HEK293T (cell line): ENCODE measurements around the gene C11orf97.

ENCODE experiments used
- BHLHE40 ChIP-seq: fragments of 450-650 bp; IDR thresholded peaks from 2 replicates; pipeline ENCODE4 v1.6.1; 2016; ENCODE audit warnings: mild to moderate bottlenecking, moderate library complexity, borderline replicate concordance
- CTBP1 ChIP-seq: fragments of 450-650 bp; IDR thresholded peaks from 2 replicates; pipeline ENCODE4 v1.6.1; 2016; ENCODE audit warnings: borderline replicate concordance
- ELF4 ChIP-seq: fragments of 450-650 bp; IDR thresholded peaks from 2 replicates; pipeline ENCODE4 v1.6.1; 2017; ENCODE audit warnings: antibody characterized with exemption
- FOXA1 ChIP-seq: fragments of 450-650 bp; IDR thresholded peaks from 2 replicates; pipeline ENCODE4 v1.6.1; 2016; ENCODE audit warnings: mild to moderate bottlenecking
- FOXK2 ChIP-seq: fragments of 450-650 bp; IDR thresholded peaks from 2 replicates; pipeline ENCODE4 v1.6.1; 2016; ENCODE audit warnings: mild to moderate bottlenecking
- FOXM1 ChIP-seq: fragments of 450-650 bp; IDR thresholded peaks from 2 replicates; pipeline ENCODE4 v1.6.1; 2017; ENCODE audit warnings: mild to moderate bottlenecking, borderline replicate concordance
- HDGF ChIP-seq: fragments of 450-650 bp; IDR thresholded peaks from 2 replicates; pipeline ENCODE4 v1.6.1; 2017; ENCODE audit warnings: antibody characterized with exemption, borderline replicate concordance
- NFRKB ChIP-seq: fragments of 450-650 bp; IDR thresholded peaks from 2 replicates; pipeline ENCODE4 v1.6.1; 2016; ENCODE audit warnings: mild to moderate bottlenecking, moderate library complexity
- SP1 ChIP-seq: fragments of 450-650 bp; IDR thresholded peaks from 2 replicates; pipeline ENCODE4 v1.6.1; 2017
- SUZ12 ChIP-seq: fragments of 450-650 bp; IDR thresholded peaks from 2 replicates; pipeline ENCODE4 v1.6.1; 2016; ENCODE audit warnings: mild to moderate bottlenecking
- TARDBP ChIP-seq: fragments of 450-650 bp; IDR thresholded peaks from 2 replicates; pipeline ENCODE4 v1.6.1; 2016
- ZNF384 ChIP-seq: fragments of 450-650 bp; IDR thresholded peaks from 2 replicates; pipeline ENCODE4 v1.6.1; 2016
- TF ChIP-seq, protein P1 (sequence below): fragments of 450-650 bp; IDR thresholded peaks from 2 replicates; pipeline ENCODE4 v1.6.1; 2016

DNA sequence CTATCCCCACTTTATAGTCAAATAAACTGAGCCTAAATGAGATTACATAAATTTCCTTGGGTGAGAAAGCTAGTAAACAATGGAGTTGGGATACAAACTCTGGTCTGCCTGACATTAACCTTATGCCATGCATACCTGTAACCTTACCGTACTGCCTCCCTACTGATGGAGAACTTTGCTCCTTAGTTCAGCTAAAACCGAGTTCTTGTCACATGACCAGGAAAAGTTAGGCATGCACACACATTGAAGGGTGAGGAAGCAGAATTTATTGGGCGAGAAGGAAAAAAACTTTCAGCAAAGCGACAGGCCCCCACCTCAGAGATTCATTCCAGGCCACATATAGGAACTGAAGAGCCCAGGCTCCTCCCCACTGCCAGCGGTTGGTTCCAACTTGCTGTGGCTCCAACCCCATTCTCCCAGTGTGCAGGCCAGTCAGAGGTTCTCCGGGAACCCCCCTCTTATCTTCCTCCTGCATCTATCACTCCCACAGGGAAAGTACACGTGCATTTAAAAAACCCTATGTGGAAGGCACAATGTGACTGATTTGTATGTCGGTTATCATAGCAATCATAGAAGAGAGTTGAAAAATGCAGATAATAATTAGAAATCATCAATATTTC lies 51.7 kb downstream of the C11orf97 start:
- TF ChIP-seq TARDBP (no peak), SP1 (no peak), CTBP1 (no peak), FOXM1 (no peak), ELF4 (no peak), NFRKB (no peak), FOXK2 (no peak), SUZ12 (no peak), HDGF (no peak), ZNF384 (no peak), BHLHE40 (no peak), FOXA1 (no peak)
- TF ChIP-seq, protein P1, sequence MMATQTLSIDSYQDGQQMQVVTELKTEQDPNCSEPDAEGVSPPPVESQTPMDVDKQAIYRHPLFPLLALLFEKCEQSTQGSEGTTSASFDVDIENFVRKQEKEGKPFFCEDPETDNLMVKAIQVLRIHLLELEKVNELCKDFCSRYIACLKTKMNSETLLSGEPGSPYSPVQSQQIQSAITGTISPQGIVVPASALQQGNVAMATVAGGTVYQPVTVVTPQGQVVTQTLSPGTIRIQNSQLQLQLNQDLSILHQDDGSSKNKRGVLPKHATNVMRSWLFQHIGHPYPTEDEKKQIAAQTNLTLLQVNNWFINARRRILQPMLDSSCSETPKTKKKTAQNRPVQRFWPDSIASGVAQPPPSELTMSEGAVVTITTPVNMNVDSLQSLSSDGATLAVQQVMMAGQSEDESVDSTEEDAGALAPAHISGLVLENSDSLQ: no peak
